WTC11 (cell line): ENCODE measurements around the gene SFTPD. TPM values are rescaled to one million over a fixed set of nuclear protein-coding genes. Genes with fewer than 3 reads are reported as not detected.
"Not testable (repeated sequence)": the region's sequence is repeated elsewhere in the genome, so short reads cannot be mapped to it uniquely, and the experiment has no call there.

Experiments
- ATAC-seq: fragments of 200-7000 bp; cut with Tn5 transposase; 2 replicates; pipeline ENCODE4 v1.10.0; 2021; ENCODE audit warnings: mild to moderate bottlenecking, moderate library complexity
- CTCF ChIA-PET: fragments of 300-600 bp; sonication (Branson Sonifier 250); formaldehyde crosslinking; loops from one replicate; lab custom pipeline; 2021; ENCODE audit warnings: antibody characterized with exemption; lab: Charles Lee
- POLR2A ChIA-PET: fragments of 350-600 bp; sonication (Branson Sonifier 250); formaldehyde crosslinking; loops from one replicate; lab custom pipeline; 2021; ENCODE audit warnings: antibody characterized with exemption; lab: Charles Lee
- DNase-seq: peaks from one replicate; pipeline ENCODE4 v3.0.0; 2021; ENCODE audit warnings: low spot score
- H3K27ac Mint-ChIP-seq: 2 replicates; pipeline ENCODE4 v1.8.0; 2021; ENCODE audit warnings: mixed read lengths
- H3K27me3 Mint-ChIP-seq: 2 replicates; pipeline ENCODE4 v1.8.0; 2021; ENCODE audit warnings: low read depth, mild to moderate bottlenecking, moderate library complexity, mixed read lengths
- H3K36me3 Mint-ChIP-seq: 2 replicates; pipeline ENCODE4 v1.8.0; 2021; ENCODE audit warnings: mixed read lengths
- H3K4me1 Mint-ChIP-seq: 2 replicates; pipeline ENCODE4 v1.8.0; 2022; ENCODE audit warnings: mixed read lengths
- H3K4me3 Mint-ChIP-seq: 2 replicates; pipeline ENCODE4 v1.8.0; 2021; ENCODE audit warnings: mild to moderate bottlenecking, moderate library complexity, mixed read lengths
- H3K9me3 Mint-ChIP-seq: 2 replicates; pipeline ENCODE4 v1.8.0; 2021; ENCODE audit warnings: mixed read lengths
- AR ChIP-seq: fragments of 250-450 bp; sonication (Bioruptor Pico); IDR thresholded peaks from 2 replicates; pipeline ENCODE4 v1.9.0; 2021; ENCODE audit warnings: mild to moderate bottlenecking
- ATF1 ChIP-seq: sonication (generic); formaldehyde crosslinking; IDR thresholded peaks from 2 replicates; pipeline ENCODE4 v1.8.1; 2023; ENCODE audit warnings: mild to moderate bottlenecking, moderate library complexity, missing genetic modification reagents
- CDX4 ChIP-seq: fragments of 250-450 bp; sonication (Bioruptor Pico); IDR thresholded peaks from 2 replicates; pipeline ENCODE4 v1.9.0; 2021; ENCODE audit warnings: moderate library complexity, mild to moderate bottlenecking, inconsistent platforms, borderline replicate concordance
- CREM ChIP-seq: sonication (generic); formaldehyde crosslinking; IDR thresholded peaks from 2 replicates; pipeline ENCODE4 v1.8.1; 2022; ENCODE audit warnings: mild to moderate bottlenecking, missing genetic modification reagents, moderate library complexity
- CTCF ChIP-seq: fragments of 200-600 bp; IDR thresholded peaks from 2 replicates; pipeline ENCODE4 v1.8.0; 2022; ENCODE audit warnings: antibody characterized with exemption
- ESRRA ChIP-seq: sonication (generic); formaldehyde crosslinking; IDR thresholded peaks from 2 replicates; pipeline ENCODE4 v1.8.1; 2022; ENCODE audit warnings: mild to moderate bottlenecking, missing genetic modification reagents, borderline replicate concordance
- ETV6 ChIP-seq: sonication (generic); formaldehyde crosslinking; IDR thresholded peaks from 2 replicates; pipeline ENCODE4 v1.8.1; 2022; ENCODE audit warnings: mild to moderate bottlenecking, missing genetic modification reagents
- FOXP4 ChIP-seq: sonication (generic); formaldehyde crosslinking; IDR thresholded peaks from 2 replicates; pipeline ENCODE4 v1.8.0; 2022; ENCODE audit warnings: mild to moderate bottlenecking, missing genetic modification reagents
- GRHL2 ChIP-seq: fragments of 250-450 bp; sonication (Bioruptor Pico); IDR thresholded peaks from 2 replicates; pipeline ENCODE4 v1.8.0; 2022; ENCODE audit warnings: mild to moderate bottlenecking, moderate library complexity; ENCODE audit not compliant: insufficient replicate concordance, severe bottlenecking
- JAZF1 ChIP-seq: fragments of 250-450 bp; sonication (Bioruptor Pico); IDR thresholded peaks from 2 replicates; pipeline ENCODE4 v1.9.0; 2021; ENCODE audit warnings: moderate library complexity, mild to moderate bottlenecking, inconsistent platforms
- MYBL2 ChIP-seq: sonication (generic); formaldehyde crosslinking; IDR thresholded peaks from 2 replicates; pipeline ENCODE4 v1.8.1; 2023; ENCODE audit warnings: mild to moderate bottlenecking, moderate library complexity, missing genetic modification reagents
- NFYB ChIP-seq: sonication (generic); formaldehyde crosslinking; conservative IDR thresholded peaks from 2 replicates; pipeline ENCODE4 v1.8.0; 2022; ENCODE audit warnings: low read depth, missing genetic modification reagents
- NR2C2 ChIP-seq: sonication (generic); formaldehyde crosslinking; IDR thresholded peaks from 2 replicates; pipeline ENCODE4 v1.8.0; 2022; ENCODE audit warnings: mild to moderate bottlenecking, missing genetic modification reagents
- PRRX2 ChIP-seq: fragments of 250-450 bp; sonication (Bioruptor Pico); IDR thresholded peaks from 2 replicates; pipeline ENCODE4 v1.8.0; 2021; ENCODE audit warnings: mild to moderate bottlenecking
- TP53 ChIP-seq: sonication (generic); formaldehyde crosslinking; IDR thresholded peaks from 2 replicates; pipeline ENCODE4 v1.8.1; 2023; ENCODE audit warnings: mild to moderate bottlenecking, missing genetic modification reagents
- ZBTB21 ChIP-seq: sonication (generic); formaldehyde crosslinking; IDR thresholded peaks from 2 replicates; pipeline ENCODE4 v1.8.1; 2023; ENCODE audit warnings: mild to moderate bottlenecking, missing genetic modification reagents, borderline replicate concordance
- ZNF121 ChIP-seq: sonication (generic); formaldehyde crosslinking; IDR thresholded peaks from 2 replicates; pipeline ENCODE4 v1.8.0; 2023; ENCODE audit warnings: missing genetic modification reagents
- ZNF138 ChIP-seq: sonication (generic); formaldehyde crosslinking; conservative IDR thresholded peaks from 2 replicates; pipeline ENCODE4 v1.8.1; 2022; ENCODE audit warnings: mild to moderate bottlenecking, moderate library complexity, missing genetic modification reagents
- ZNF232 ChIP-seq: sonication (generic); formaldehyde crosslinking; IDR thresholded peaks from 2 replicates; pipeline ENCODE4 v1.8.0; 2022; ENCODE audit warnings: mild to moderate bottlenecking, missing genetic modification reagents
- ZNF263 ChIP-seq: sonication (generic); formaldehyde crosslinking; IDR thresholded peaks from 2 replicates; pipeline ENCODE4 v1.8.1; 2022; ENCODE audit warnings: low read depth, mild to moderate bottlenecking, moderate library complexity, missing genetic modification reagents
- total RNA-seq: library from RNA; stranded (reverse); gene quantifications from 3 replicates; pipeline ENCODE4 v1.2.3, GENCODE V29; 2021

SFTPD gene
- total RNA-seq, 1 experiment from 2014 or later = 0.66 TPM

- TF ChIP-seq FOXP4 (CRISPR knock-in tag) = no peak
- 0 out of 2 replicates have a peak, but pooled peaks have one; percentile 39 for TF ChIP-seq MYBL2 (CRISPR knock-in tag)
- TF ChIP-seq NFYB (CRISPR knock-in tag) = no peak
- TF ChIP-seq ZNF121 (CRISPR knock-in tag) = no peak
- TF ChIP-seq AR (CRISPR knock-in tag) = no peak
These were observed 44.1 kb downstream of the SFTPD start (continued) for GRCh38 chr10:79904671-79905321.

GRCh38 chr10:79901571-79901970 lies 47.3 kb downstream of the SFTPD start:
- DNase-seq, H3K4me1 Mint-ChIP-seq, H3K36me3 Mint-ChIP-seq, CTCF ChIA-PET, ATAC-seq, H3K4me3 Mint-ChIP-seq, H3K9me3 Mint-ChIP-seq, H3K27ac Mint-ChIP-seq, POLR2A ChIA-PET: not testable (repeated sequence)
- H3K27me3 Mint-ChIP-seq = peaks cover 40% of the 10 kb centered on the region

GRCh38 chr10:79898597-79899325 lies 50.1 kb downstream of the SFTPD start:
- no peak overlapping the region for H3K4me3 Mint-ChIP-seq
- no peaks in the 10 kb centered on the region for H3K9me3 Mint-ChIP-seq
- DNase-seq (no peak), ATAC-seq (no peak)
- POLR2A ChIA-PET = no interaction called here
- CTCF ChIA-PET = no interaction called here
- TF ChIP-seq ZNF138 (CRISPR knock-in tag) = no peak
- TF ChIP-seq NR2C2 (CRISPR knock-in tag) = no peak
- peaks cover 19% of the 10 kb centered on the region for H3K27me3 Mint-ChIP-seq
- no peak overlapping the region for H3K27ac Mint-ChIP-seq
- H3K4me1 Mint-ChIP-seq = no peaks in the 10 kb centered on the region
- H3K36me3 Mint-ChIP-seq = no peaks in the 10 kb centered on the region

GRCh38 chr10:79892896-79893295 lies 56.0 kb downstream of the SFTPD start:
- ATAC-seq, POLR2A ChIA-PET: not testable (repeated sequence)

GRCh38 chr10:79890469-79890868 lies 58.4 kb downstream of the SFTPD start:
- H3K36me3 Mint-ChIP-seq = no peaks in the 10 kb centered on the region
- ATAC-seq = no peak
- no peak for DNase-seq
- H3K27me3 Mint-ChIP-seq = peaks cover 20% of the 10 kb centered on the region
- ChIA-PET POLR2A (no interaction called here), CTCF (no interaction called here)
- H3K4me1 Mint-ChIP-seq = peaks cover 7% of the 10 kb centered on the region
- H3K4me3 Mint-ChIP-seq = no peak overlapping the region
- H3K27ac Mint-ChIP-seq = no peak overlapping the region
- no peaks in the 10 kb centered on the region for H3K9me3 Mint-ChIP-seq
- TF ChIP-seq TP53 = no peak
- no peak for TF ChIP-seq CREM (CRISPR knock-in tag)
- no peak for TF ChIP-seq ESRRA
- no peak for TF ChIP-seq GRHL2 (CRISPR knock-in tag)
- TF ChIP-seq ZNF263 (CRISPR knock-in tag) = no peak
- no peak for TF ChIP-seq CDX4
- TF ChIP-seq PRRX2 (CRISPR knock-in tag) = no peak
- TF ChIP-seq JAZF1 (CRISPR knock-in tag) = no peak
- no peak for TF ChIP-seq CTCF
- TF ChIP-seq ZNF232 = no peak
- no peak for TF ChIP-seq ATF1 (CRISPR knock-in tag)
- TF ChIP-seq ZBTB21 (CRISPR knock-in tag) = no peak
- TF ChIP-seq ETV6 (CRISPR knock-in tag) = no peak

More at GRCh38 chr10:79892896-79893295, 56.0 kb downstream of the SFTPD start:
- DNase-seq, H3K4me1 Mint-ChIP-seq, H3K36me3 Mint-ChIP-seq, H3K4me3 Mint-ChIP-seq, H3K9me3 Mint-ChIP-seq, CTCF ChIA-PET, H3K27ac Mint-ChIP-seq: not testable (repeated sequence)
- peaks cover 14% of the 10 kb centered on the region for H3K27me3 Mint-ChIP-seq
